IMR-90 (cell line): Measurements from ENCODE around the gene CATSPERB.

Experiments used
- CEBPB ChIP-seq: IDR thresholded peaks from 2 replicates; pipeline ENCODE4 v1.6.1; 2012; ENCODE audit warnings: low read depth, low read length, improper control_type of control experiment
- CHD1 ChIP-seq: IDR thresholded peaks from 2 replicates; pipeline ENCODE4 v1.6.1; 2012; ENCODE audit warnings: low read depth, low read length, improper control_type of control experiment
- FOS ChIP-seq: fragments of 150-350 bp; IDR thresholded peaks from 2 replicates; pipeline ENCODE4 v1.6.1; 2016; ENCODE audit warnings: low read depth, low read length
- MAFK ChIP-seq: IDR thresholded peaks from 2 replicates; pipeline ENCODE4 v1.6.1; 2012; ENCODE audit warnings: low read depth, low read length, improper control_type of control experiment
- MXI1 ChIP-seq: IDR thresholded peaks from 2 replicates; pipeline ENCODE4 v1.6.1; 2012; ENCODE audit warnings: low read depth, mild to moderate bottlenecking, low read length, moderate library complexity, borderline replicate concordance
- NFE2L2 ChIP-seq: fragments of 150-350 bp; IDR thresholded peaks from 2 replicates; pipeline ENCODE4 v1.6.1; 2016; ENCODE audit warnings: low read depth, mild to moderate bottlenecking, low read length
- POLR2A ChIP-seq: IDR thresholded peaks from 2 replicates; pipeline ENCODE4 v1.6.1; 2012; ENCODE audit warnings: mild to moderate bottlenecking, low read depth, low read length
- RAD21 ChIP-seq: IDR thresholded peaks from 2 replicates; pipeline ENCODE4 v1.6.1; 2012; ENCODE audit warnings: low read length, improper control_type of control experiment
- RCOR1 ChIP-seq: IDR thresholded peaks from 2 replicates; pipeline ENCODE4 v1.6.1; 2012; ENCODE audit warnings: mild to moderate bottlenecking, low read length, improper control_type of control experiment; ENCODE audit not compliant: insufficient replicate concordance
- RFX5 ChIP-seq: IDR thresholded peaks from 2 replicates; pipeline ENCODE4 v1.8.0; 2012; ENCODE audit warnings: low read depth, mild to moderate bottlenecking, low read length, moderate library complexity
- SMC3 ChIP-seq: fragments of 150-350 bp; IDR thresholded peaks from 2 replicates; pipeline ENCODE4 v1.6.1; 2016; ENCODE audit warnings: low read depth, mild to moderate bottlenecking, antibody characterized with exemption, low read length, moderate library complexity
- TF ChIP-seq, protein P1 (sequence below): conservative IDR thresholded peaks from 2 replicates; pipeline ENCODE4 v1.5.1; 2012; ENCODE audit warnings: mild to moderate bottlenecking, low read depth, low read length, improper control_type of control experiment
- TF ChIP-seq, protein P2 (sequence below): fragments of 150-350 bp; IDR thresholded peaks from 2 replicates; pipeline ENCODE4 v1.6.1; 2016; ENCODE audit warnings: low read depth, mild to moderate bottlenecking, low read length, moderate library complexity, borderline replicate concordance
- TF ChIP-seq, protein P3 (sequence below): fragments of 150-350 bp; IDR thresholded peaks from 2 replicates; pipeline ENCODE4 v1.6.1; 2017; ENCODE audit warnings: mild to moderate bottlenecking, antibody characterized with exemption, low read length, low read depth

DNA sequence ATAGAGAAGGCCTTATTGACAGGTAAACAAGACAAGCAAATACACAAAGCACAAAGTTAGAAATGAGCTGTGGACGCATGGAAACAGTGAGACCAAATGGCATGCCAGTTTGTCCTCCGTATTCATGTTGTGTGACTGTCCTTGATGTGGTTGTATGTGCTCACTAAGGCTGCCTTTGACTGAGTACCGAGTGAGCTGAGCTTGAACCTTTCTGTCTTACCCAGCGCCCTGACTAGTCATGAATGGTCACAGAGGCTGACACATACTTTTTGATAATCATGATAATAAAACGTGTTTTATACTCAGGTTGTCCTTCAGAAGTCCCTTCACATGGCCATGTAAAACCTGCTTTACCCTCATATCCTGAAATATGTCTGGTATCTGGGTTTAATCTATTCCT is 553 bp upstream of the CATSPERB start:
- no peak for TF ChIP-seq MXI1
- no peak for TF ChIP-seq CEBPB
- no peak for TF ChIP-seq RFX5
- no peak for TF ChIP-seq CHD1
- no peak for TF ChIP-seq RCOR1
- TF ChIP-seq, protein P1, sequence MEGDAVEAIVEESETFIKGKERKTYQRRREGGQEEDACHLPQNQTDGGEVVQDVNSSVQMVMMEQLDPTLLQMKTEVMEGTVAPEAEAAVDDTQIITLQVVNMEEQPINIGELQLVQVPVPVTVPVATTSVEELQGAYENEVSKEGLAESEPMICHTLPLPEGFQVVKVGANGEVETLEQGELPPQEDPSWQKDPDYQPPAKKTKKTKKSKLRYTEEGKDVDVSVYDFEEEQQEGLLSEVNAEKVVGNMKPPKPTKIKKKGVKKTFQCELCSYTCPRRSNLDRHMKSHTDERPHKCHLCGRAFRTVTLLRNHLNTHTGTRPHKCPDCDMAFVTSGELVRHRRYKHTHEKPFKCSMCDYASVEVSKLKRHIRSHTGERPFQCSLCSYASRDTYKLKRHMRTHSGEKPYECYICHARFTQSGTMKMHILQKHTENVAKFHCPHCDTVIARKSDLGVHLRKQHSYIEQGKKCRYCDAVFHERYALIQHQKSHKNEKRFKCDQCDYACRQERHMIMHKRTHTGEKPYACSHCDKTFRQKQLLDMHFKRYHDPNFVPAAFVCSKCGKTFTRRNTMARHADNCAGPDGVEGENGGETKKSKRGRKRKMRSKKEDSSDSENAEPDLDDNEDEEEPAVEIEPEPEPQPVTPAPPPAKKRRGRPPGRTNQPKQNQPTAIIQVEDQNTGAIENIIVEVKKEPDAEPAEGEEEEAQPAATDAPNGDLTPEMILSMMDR = no peak
- TF ChIP-seq POLR2A = no peak
- TF ChIP-seq, protein P2, sequence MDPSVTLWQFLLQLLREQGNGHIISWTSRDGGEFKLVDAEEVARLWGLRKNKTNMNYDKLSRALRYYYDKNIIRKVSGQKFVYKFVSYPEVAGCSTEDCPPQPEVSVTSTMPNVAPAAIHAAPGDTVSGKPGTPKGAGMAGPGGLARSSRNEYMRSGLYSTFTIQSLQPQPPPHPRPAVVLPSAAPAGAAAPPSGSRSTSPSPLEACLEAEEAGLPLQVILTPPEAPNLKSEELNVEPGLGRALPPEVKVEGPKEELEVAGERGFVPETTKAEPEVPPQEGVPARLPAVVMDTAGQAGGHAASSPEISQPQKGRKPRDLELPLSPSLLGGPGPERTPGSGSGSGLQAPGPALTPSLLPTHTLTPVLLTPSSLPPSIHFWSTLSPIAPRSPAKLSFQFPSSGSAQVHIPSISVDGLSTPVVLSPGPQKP = no peak
- TF ChIP-seq NFE2L2 = no peak
- TF ChIP-seq, protein P3, sequence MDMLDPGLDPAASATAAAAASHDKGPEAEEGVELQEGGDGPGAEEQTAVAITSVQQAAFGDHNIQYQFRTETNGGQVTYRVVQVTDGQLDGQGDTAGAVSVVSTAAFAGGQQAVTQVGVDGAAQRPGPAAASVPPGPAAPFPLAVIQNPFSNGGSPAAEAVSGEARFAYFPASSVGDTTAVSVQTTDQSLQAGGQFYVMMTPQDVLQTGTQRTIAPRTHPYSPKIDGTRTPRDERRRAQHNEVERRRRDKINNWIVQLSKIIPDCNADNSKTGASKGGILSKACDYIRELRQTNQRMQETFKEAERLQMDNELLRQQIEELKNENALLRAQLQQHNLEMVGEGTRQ = no peak
- TF ChIP-seq RAD21 = no peak
- TF ChIP-seq MAFK = no peak
- TF ChIP-seq SMC3 = no peak
- TF ChIP-seq FOS = no peak
